CD4-positive, alpha-beta T cell treated with Interleukin-6 for 4 hours (primary cell): Measurements from ENCODE around the gene CACNA1F.

ENCODE experiments used
- DNase-seq: peaks from one replicate; pipeline ENCODE4 v3.0.0-alpha.2; 2020; ENCODE audit warnings: mixed read lengths

CACNA1F gene

GRCh38 chrX:49172280-49172780, 60.8 kb downstream of the CACNA1F start:
- peak; percentile 77 for DNase-seq

- DNase-seq = peak; percentile 84
Observed at GRCh38 chrX:49171752-49172279, 61.3 kb downstream of the CACNA1F start, which contains the start of gene PLP2. Gene PLP2 (plus strand): TSS chrX:49171898. CDS start chrX:49172001, 103 bp downstream.

- no peak for DNase-seq
Observed at GRCh38 chrX:49167740-49168108, 65.4 kb downstream of the CACNA1F start.

GRCh38 chrX:49166914-49167739, 66.0 kb downstream of the CACNA1F start:
- DNase-seq = peak; percentile 73

- peak; percentile 72 for DNase-seq
Observed at GRCh38 chrX:49165901-49166881, 66.9 kb downstream of the CACNA1F start.

GRCh38 chrX:49164589-49165360, 68.4 kb downstream of the CACNA1F start:
- no peak for DNase-seq

GRCh38 chrX:49163555-49164419, 69.4 kb downstream of the CACNA1F start:
- DNase-seq = peak; percentile 85

GRCh38 chrX:49162620-49163019, 70.5 kb downstream of the CACNA1F start, which contains the start of gene MAGIX:
Gene MAGIX (plus strand): TSS chrX:49162758. CDS start chrX:49162890, 132 bp downstream.
- DNase-seq = no peak

GRCh38 chrX:49161632-49162031, 71.5 kb downstream of the CACNA1F start:
- no peak for DNase-seq

- DNase-seq = no peak
Observed at GRCh38 chrX:49160908-49161307, 72.2 kb downstream of the CACNA1F start.

GRCh38 chrX:49157194-49157593, 75.9 kb downstream of the CACNA1F start:
- no peak for DNase-seq

GRCh38 chrX:49155900-49156837, 77.0 kb downstream of the CACNA1F start:
- peak; percentile 88 for DNase-seq

- DNase-seq = peak; percentile 60
Observed at GRCh38 chrX:49155243-49155899, 77.8 kb downstream of the CACNA1F start.
